ENCODE results near the gene MBOAT1.

Gene MBOAT1

GRCh38 chr6:20212392-20213111 is at the start of gene MBOAT1:
Gene MBOAT1 (minus strand): TSS chr6:20212469. CDS start chr6:20212234, 235 bp downstream.
- H3K9me3 ChIP-seq (ENCODE audit: severe bottlenecking) = no peaks in the 10 kb centered on the region
- no peaks in the 10 kb centered on the region; the same call in 1 of the 2 replicates for H3K36me3 ChIP-seq
- peak; percentile 33; the same call in 1 of the 2 replicates for TF ChIP-seq CTCF (IDR thresholded peaks at IDR 0.05; ENCODE audit: low read depth, low read length)
- H3K4me3 ChIP-seq (ENCODE audit: low read depth, low read length) = peak within 1 kb of the TSS; percentile 53
- no peaks in the 10 kb centered on the region for H3K27me3 ChIP-seq (ENCODE audit: insufficient read depth, low read depth, severe bottlenecking)
- DNase-seq = peak; percentile 96
- H3K27ac ChIP-seq = peak within 1 kb of the TSS; percentile 86

GRCh38 chr6:20261685-20262084 is 49.4 kb upstream of the MBOAT1 start:
- H3K36me3 ChIP-seq = no peaks in the 10 kb centered on the region
- H3K9me3 ChIP-seq (ENCODE audit: severe bottlenecking) = peaks cover 3% of the 10 kb centered on the region
- no peak overlapping the region for H3K27ac ChIP-seq
- H3K27me3 ChIP-seq (ENCODE audit: insufficient read depth, low read depth, severe bottlenecking) = no peaks in the 10 kb centered on the region
- H3K4me3 ChIP-seq (ENCODE audit: low read depth, low read length) = no peak overlapping the region
- DNase-seq = no peak
- no peak for TF ChIP-seq CTCF (IDR thresholded peaks at IDR 0.05; ENCODE audit: low read depth, low read length)

- no peak for DNase-seq
- Histone ChIP-seq H3K4me3 (ENCODE audit: low read depth, low read length) (no peak overlapping the region), H3K27ac (no peak overlapping the region), H3K36me3 (no peaks in the 10 kb centered on the region), H3K27me3 (ENCODE audit: insufficient read depth, low read depth, severe bottlenecking) (no peaks in the 10 kb centered on the region), H3K9me3 (ENCODE audit: severe bottlenecking) (peaks cover 3% of the 10 kb centered on the region)
- no peak for TF ChIP-seq CTCF (IDR thresholded peaks at IDR 0.05; ENCODE audit: low read depth, low read length)
These were observed 48.1 kb upstream of the MBOAT1 start for GRCh38 chr6:20260360-20260759.

GRCh38 chr6:20259316-20260049 is 47.2 kb upstream of the MBOAT1 start:
- no peak overlapping the region for H3K27ac ChIP-seq
- DNase-seq = no peak
- no peaks in the 10 kb centered on the region for H3K36me3 ChIP-seq
- no peaks in the 10 kb centered on the region for H3K27me3 ChIP-seq (ENCODE audit: insufficient read depth, low read depth, severe bottlenecking)
- no peak for TF ChIP-seq CTCF (IDR thresholded peaks at IDR 0.05; ENCODE audit: low read depth, low read length)
- no peak overlapping the region for H3K4me3 ChIP-seq (ENCODE audit: low read depth, low read length)
- peaks cover 3% of the 10 kb centered on the region for H3K9me3 ChIP-seq (ENCODE audit: severe bottlenecking)

GRCh38 chr6:20255428-20255827 is 43.2 kb upstream of the MBOAT1 start:
- no peak overlapping the region for H3K27ac ChIP-seq
- DNase-seq = no peak
- H3K9me3 ChIP-seq (ENCODE audit: severe bottlenecking) = no peaks in the 10 kb centered on the region
- no peak for TF ChIP-seq CTCF (IDR thresholded peaks at IDR 0.05; ENCODE audit: low read depth, low read length)
- no peaks in the 10 kb centered on the region for H3K36me3 ChIP-seq
- H3K4me3 ChIP-seq (ENCODE audit: low read depth, low read length) = no peak overlapping the region
- no peaks in the 10 kb centered on the region for H3K27me3 ChIP-seq (ENCODE audit: insufficient read depth, low read depth, severe bottlenecking)
